Measurements from ENCODE around the gene COL4A5. TPM values are rescaled to one million over a fixed set of nuclear protein-coding genes. Genes with fewer than 3 reads are reported as not detected.
"Not testable (repeated sequence)": the region's sequence is repeated elsewhere in the genome, so short reads cannot be mapped to it uniquely, and the experiment has no call there.

COL4A5 gene
- total and polyA plus RNA-seq, 2 experiments from 2014 or later = 28.6 to 99.0 TPM

DNA sequence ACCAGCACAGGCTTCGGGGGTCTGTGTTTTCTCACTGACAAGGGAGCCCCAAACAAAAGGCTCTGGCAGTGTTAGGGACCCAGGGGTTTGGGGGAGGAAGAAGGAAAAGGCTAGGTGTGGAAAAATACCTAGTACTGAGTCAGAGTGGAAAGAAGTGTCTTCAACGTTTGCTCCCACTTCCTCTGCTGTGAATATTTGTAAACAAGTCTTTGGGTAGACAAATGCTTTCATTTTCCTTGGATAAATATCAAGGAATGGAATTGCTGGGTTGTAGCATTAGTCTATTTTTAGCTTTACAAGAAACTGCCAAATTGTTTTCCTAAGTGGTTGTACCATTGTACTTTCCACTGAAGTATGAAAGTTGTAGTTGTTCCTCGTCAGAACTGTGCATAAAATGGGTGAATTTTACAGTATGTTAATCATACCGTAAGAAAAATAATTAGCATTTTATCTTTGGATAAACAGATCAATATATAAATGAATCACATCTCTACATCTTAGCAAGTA is 17.4 kb downstream of the COL4A5 start:
- Histone ChIP-seq H3K27ac (no peak overlapping the region), H2AFZ (no peak overlapping the region), H3K4me3 (no peak overlapping the region), H3K36me3 (replicated peaks; ENCODE audit: insufficient read depth, low read depth) (no peaks in the 10 kb centered on the region), H3K27me3 (no peaks in the 10 kb centered on the region), H3K9me2 (replicated peaks; ENCODE audit: insufficient read depth) (no peaks in the 10 kb centered on the region), H3K4me2 (no peak overlapping the region), H4K20me1 (ENCODE audit: insufficient read depth, poor library complexity, severe bottlenecking) (no peaks in the 10 kb centered on the region), H3K9me3 (ENCODE audit: low read depth) (no peaks in the 10 kb centered on the region), H3K79me2 (peaks cover 23% of the 10 kb centered on the region), H3K4me1 (ENCODE audit: insufficient read depth) (no peaks in the 10 kb centered on the region)
- TF ChIP-seq EZH2 (IDR thresholded peaks at IDR 0.05; ENCODE audit: borderline replicate concordance) (no peak), EZH2phosphoT487 (IDR thresholded peaks at IDR 0.05; ENCODE audit: low read depth, severe bottlenecking, unreplicated experiment) (no peak)
- TF ChIP-seq, protein P1, sequence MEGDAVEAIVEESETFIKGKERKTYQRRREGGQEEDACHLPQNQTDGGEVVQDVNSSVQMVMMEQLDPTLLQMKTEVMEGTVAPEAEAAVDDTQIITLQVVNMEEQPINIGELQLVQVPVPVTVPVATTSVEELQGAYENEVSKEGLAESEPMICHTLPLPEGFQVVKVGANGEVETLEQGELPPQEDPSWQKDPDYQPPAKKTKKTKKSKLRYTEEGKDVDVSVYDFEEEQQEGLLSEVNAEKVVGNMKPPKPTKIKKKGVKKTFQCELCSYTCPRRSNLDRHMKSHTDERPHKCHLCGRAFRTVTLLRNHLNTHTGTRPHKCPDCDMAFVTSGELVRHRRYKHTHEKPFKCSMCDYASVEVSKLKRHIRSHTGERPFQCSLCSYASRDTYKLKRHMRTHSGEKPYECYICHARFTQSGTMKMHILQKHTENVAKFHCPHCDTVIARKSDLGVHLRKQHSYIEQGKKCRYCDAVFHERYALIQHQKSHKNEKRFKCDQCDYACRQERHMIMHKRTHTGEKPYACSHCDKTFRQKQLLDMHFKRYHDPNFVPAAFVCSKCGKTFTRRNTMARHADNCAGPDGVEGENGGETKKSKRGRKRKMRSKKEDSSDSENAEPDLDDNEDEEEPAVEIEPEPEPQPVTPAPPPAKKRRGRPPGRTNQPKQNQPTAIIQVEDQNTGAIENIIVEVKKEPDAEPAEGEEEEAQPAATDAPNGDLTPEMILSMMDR (IDR thresholded peaks at IDR 0.05; ENCODE audit: poor library complexity) = no peak
- no peak for DNase-seq (ENCODE audit: low spot score)
- 59% methylated on average over 4 of the region's 4 CpGs for WGBS (ENCODE audit: low lambda C conversion rate, missing lambda C conversion rate)

DNA sequence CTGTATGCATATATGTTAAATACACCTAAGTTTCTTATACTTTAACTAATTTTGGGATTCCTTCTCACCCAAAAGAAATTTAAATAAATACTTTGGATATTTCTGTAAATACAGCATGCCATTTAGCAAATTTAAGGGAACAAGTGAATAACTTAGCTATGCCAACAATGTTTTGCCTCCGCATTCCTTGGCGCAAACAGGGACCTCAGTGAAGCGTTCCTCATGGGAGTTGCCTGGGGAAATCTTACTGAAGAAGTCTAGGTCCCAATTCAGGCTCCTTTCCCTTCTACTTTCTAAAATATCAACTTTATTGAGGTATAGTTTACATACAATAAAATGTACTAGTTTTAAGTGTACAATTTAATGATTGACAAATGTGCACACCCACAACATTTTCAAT is 25.0 kb downstream of the COL4A5 start:
- H3K36me3 ChIP-seq (replicated peaks; ENCODE audit: insufficient read depth, low read depth) = no peaks in the 10 kb centered on the region
- no peak overlapping the region for H2AFZ ChIP-seq
- H3K79me2 ChIP-seq = peaks cover 35% of the 10 kb centered on the region
- no peaks in the 10 kb centered on the region for H4K20me1 ChIP-seq (ENCODE audit: insufficient read depth, poor library complexity, severe bottlenecking)
- no peak for DNase-seq (ENCODE audit: low spot score)
- H3K27ac ChIP-seq = no peak overlapping the region
- no peaks in the 10 kb centered on the region for H3K4me1 ChIP-seq (ENCODE audit: insufficient read depth)
- TF ChIP-seq, protein P1 (IDR thresholded peaks at IDR 0.05; ENCODE audit: poor library complexity) = no peak
- TF ChIP-seq EZH2 (IDR thresholded peaks at IDR 0.05; ENCODE audit: borderline replicate concordance) = no peak
- no peak for TF ChIP-seq EZH2phosphoT487 (IDR thresholded peaks at IDR 0.05; ENCODE audit: low read depth, severe bottlenecking, unreplicated experiment)
- H3K27me3 ChIP-seq = no peaks in the 10 kb centered on the region
- no peaks in the 10 kb centered on the region for H3K9me3 ChIP-seq (ENCODE audit: low read depth)
- no peaks in the 10 kb centered on the region for H3K9me2 ChIP-seq (replicated peaks; ENCODE audit: insufficient read depth)
- 86% methylated on average over 3 of the region's 3 CpGs for WGBS (ENCODE audit: low lambda C conversion rate, missing lambda C conversion rate)
- H3K4me2 ChIP-seq = no peak overlapping the region
- no peak overlapping the region for H3K4me3 ChIP-seq

DNA sequence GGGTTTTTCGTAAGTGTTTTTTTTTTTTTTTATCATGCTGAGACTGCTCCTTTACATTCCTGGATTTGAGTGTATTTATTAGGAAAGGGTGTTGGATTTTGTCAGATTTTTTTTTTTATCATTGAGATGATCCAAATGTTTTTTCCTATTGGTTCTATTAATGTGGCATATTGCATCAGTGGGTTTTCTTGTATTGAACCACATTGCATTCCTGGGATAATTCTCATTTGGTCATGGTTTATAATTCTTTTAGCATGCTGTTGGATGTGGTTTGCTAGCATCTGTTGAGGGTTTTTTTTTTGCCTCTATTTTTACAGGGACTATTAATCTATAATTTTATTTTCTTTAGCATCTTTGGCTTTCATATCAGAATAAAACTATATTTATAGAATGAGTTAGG is 28.8 kb downstream of the COL4A5 start:
- peaks cover 64% of the 10 kb centered on the region for H3K79me2 ChIP-seq
- no peak for TF ChIP-seq EZH2 (IDR thresholded peaks at IDR 0.05; ENCODE audit: borderline replicate concordance)
- TF ChIP-seq, protein P1 (IDR thresholded peaks at IDR 0.05; ENCODE audit: poor library complexity) = no peak
- no peak for TF ChIP-seq EZH2phosphoT487 (IDR thresholded peaks at IDR 0.05; ENCODE audit: low read depth, severe bottlenecking, unreplicated experiment)

DNA sequence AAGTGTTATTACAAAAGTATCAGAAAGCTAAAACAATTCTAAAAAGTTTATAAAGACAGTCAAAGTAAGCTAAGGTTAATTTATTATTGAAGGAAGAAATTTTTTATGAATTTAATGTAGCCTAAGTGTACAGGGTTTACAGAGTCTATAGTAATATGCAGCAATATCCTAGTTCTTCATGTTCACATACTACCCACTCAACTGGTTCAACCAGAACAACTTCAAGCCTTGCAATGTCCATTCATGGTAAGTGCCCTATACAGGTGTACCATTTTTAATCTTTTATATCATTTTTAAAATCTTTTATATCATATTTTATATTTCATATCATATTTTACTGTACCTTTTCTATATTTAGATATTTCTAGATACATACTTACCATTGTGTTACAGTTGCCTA is 34.3 kb downstream of the COL4A5 start:
- Histone ChIP-seq H3K4me2 (no peak overlapping the region), H3K9me2 (replicated peaks; ENCODE audit: insufficient read depth) (no peaks in the 10 kb centered on the region), H2AFZ (no peak overlapping the region), H3K4me3 (no peak overlapping the region), H3K36me3 (replicated peaks; ENCODE audit: insufficient read depth, low read depth) (no peaks in the 10 kb centered on the region), H3K4me1 (ENCODE audit: insufficient read depth) (no peaks in the 10 kb centered on the region), H3K9me3 (ENCODE audit: low read depth) (peaks cover 9% of the 10 kb centered on the region), H3K27me3 (no peaks in the 10 kb centered on the region), H3K27ac (no peak overlapping the region), H4K20me1 (ENCODE audit: insufficient read depth, poor library complexity, severe bottlenecking) (no peaks in the 10 kb centered on the region), H3K79me2 (peaks cover 42% of the 10 kb centered on the region)
- TF ChIP-seq EZH2 (IDR thresholded peaks at IDR 0.05; ENCODE audit: borderline replicate concordance) (no peak), EZH2phosphoT487 (IDR thresholded peaks at IDR 0.05; ENCODE audit: low read depth, severe bottlenecking, unreplicated experiment) (no peak)
- TF ChIP-seq, protein P1 (IDR thresholded peaks at IDR 0.05; ENCODE audit: poor library complexity) = no peak
- DNase-seq (ENCODE audit: low spot score) = no peak

More for the DNA sequence above, 28.8 kb downstream of the COL4A5 start:
- H3K4me1 ChIP-seq (ENCODE audit: insufficient read depth) = no peaks in the 10 kb centered on the region
- peaks cover 4% of the 10 kb centered on the region for H3K9me3 ChIP-seq (ENCODE audit: low read depth)
- H2AFZ ChIP-seq = no peak overlapping the region
- no peak for DNase-seq (ENCODE audit: low spot score)
- no peaks in the 10 kb centered on the region for H3K27me3 ChIP-seq
- H3K27ac ChIP-seq = no peak overlapping the region
- H3K4me3 ChIP-seq = no peak overlapping the region
- no peaks in the 10 kb centered on the region for H3K36me3 ChIP-seq (replicated peaks; ENCODE audit: insufficient read depth, low read depth)
- no peaks in the 10 kb centered on the region for H3K9me2 ChIP-seq (replicated peaks; ENCODE audit: insufficient read depth)
- WGBS (ENCODE audit: low lambda C conversion rate, missing lambda C conversion rate) = 86% methylated on average over 1 of the region's 1 CpG
- H3K4me2 ChIP-seq = no peak overlapping the region
- H4K20me1 ChIP-seq (ENCODE audit: insufficient read depth, poor library complexity, severe bottlenecking) = no peaks in the 10 kb centered on the region

DNA sequence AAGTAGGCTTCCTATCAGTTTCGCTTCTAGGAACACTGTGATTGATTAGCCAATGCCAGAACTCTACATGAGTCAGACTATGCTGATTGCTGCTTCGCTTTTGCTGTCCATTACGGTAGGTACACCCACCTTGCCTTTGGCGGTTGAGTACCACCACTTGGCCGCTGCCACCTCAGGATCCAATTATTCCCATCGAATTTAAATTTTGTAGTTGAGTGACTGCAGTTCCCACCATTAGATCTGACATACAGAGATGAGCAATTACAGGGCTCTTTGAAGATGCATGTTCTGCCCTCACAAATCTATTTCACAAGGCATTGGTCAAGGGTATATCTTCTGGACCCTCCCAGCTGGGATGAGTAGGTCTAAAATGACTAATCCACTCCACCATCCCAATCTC is 41.9 kb downstream of the COL4A5 start:
- H3K4me2 ChIP-seq; H2AFZ ChIP-seq; H3K9me3 ChIP-seq (ENCODE audit: low read depth); H3K4me3 ChIP-seq; H3K27ac ChIP-seq; H3K27me3 ChIP-seq; H3K9me2 ChIP-seq (replicated peaks; ENCODE audit: insufficient read depth); H3K36me3 ChIP-seq (replicated peaks; ENCODE audit: insufficient read depth, low read depth); H3K79me2 ChIP-seq; H3K4me1 ChIP-seq (ENCODE audit: insufficient read depth); DNase-seq (ENCODE audit: low spot score); H4K20me1 ChIP-seq (ENCODE audit: insufficient read depth, poor library complexity, severe bottlenecking): not testable (repeated sequence)
- WGBS (ENCODE audit: low lambda C conversion rate, missing lambda C conversion rate) = 80% methylated on average over 6 of the region's 6 CpGs
